AG08395 (cell line): Measurements from ENCODE around the gene CYP39A1.

Experiments
- DNase-seq: peaks from one replicate; pipeline ENCODE4 v3.0.0; 2012; ENCODE audit warnings: mixed read lengths, low spot score

Gene CYP39A1

DNA sequence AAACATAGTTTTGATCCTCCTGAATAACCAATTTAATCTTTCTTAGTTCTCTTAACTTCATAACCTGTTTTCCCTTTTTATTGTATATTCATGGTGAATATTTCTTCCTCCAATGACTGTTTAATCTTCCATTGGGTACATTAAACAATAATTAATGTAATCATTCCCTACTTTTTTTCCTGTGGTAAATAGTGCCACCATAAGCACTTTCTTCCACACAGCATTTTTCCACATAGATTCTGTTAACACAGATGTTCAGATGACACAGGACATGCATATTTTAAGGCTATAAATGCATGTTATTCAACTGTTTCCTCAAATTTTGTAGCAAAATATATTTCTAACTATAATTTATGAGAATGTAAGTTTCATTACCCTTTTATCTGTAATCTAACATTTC lies 61.9 kb downstream of the CYP39A1 start:
- DNase-seq = no peak

DNA sequence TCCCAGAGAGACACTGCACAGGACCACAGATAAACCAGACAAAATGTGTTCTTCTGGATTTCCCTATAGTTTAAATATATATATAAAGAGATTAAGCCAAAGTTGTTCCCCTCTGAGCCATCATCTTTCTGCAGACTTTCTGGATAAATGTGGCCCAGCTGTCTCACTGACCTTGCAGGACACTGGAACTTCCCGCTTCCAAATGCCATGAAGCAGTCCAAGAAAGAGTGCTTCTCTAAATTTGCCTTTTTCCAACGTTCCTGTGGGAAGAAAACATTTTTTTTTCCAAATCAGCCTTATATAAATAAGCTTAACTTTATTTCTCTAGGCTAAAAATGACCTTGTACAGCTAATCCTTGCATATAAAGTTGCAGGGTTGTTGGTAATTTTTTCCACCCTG lies 65.7 kb downstream of the CYP39A1 start:
- DNase-seq = no peak

DNA sequence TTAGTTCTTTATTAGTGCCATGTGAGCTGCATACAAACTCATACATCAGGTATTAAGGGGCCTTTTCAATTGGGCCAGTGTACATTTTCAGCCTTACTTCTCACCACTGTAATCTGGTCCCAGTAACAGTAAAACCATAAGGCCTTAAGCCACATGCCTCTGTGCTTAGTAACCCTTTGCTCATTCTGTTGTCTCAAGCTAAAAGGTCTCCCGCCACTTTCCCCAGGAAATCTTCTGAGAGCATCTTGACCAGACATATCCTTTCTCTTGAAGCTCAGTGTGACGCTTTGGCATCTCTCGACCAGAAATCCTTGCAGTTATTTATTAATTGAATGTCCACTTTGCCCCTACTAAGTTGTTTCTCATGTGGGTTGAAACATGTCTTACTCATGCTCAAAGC lies 68.0 kb downstream of the CYP39A1 start:
- DNase-seq = no peak

DNA sequence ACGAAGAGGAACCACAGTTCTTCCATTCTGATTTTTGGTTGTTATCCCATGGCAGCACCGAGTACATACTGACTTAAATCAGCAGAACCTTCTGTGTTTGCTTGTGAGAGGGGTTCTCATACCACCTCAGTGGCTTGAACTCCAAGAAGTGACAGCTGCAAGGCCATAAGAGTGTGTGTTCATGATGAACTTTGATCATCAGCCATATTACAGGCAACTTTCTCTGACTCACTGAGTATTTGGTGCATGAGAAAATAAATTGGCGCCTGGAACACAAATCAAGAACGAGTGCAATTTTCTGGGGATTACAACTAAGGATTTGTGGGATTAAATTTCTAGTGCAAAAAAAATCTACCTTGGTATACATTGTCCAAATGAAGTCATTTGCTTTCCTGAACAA lies 68.9 kb downstream of the CYP39A1 start:
- DNase-seq = no peak

DNA sequence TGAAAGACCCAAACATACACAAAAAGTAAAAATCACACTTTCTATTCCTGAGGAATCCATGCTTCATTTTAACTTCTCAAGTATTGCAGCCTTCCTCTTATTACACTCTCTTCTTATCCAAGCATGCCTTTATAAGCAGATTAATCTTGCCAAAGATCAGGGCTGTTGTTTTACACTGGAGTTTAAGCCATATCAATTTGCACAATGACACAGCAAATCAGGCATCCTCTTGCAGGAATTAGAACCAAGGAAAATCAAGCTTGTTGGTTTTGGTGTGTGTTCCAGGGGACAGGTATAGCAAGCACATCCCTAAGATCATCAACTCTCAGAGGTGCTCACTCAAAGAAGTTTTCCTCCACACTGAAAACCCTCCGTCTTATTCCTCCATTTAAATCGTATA lies 69.5 kb downstream of the CYP39A1 start:
- no peak for DNase-seq

DNA sequence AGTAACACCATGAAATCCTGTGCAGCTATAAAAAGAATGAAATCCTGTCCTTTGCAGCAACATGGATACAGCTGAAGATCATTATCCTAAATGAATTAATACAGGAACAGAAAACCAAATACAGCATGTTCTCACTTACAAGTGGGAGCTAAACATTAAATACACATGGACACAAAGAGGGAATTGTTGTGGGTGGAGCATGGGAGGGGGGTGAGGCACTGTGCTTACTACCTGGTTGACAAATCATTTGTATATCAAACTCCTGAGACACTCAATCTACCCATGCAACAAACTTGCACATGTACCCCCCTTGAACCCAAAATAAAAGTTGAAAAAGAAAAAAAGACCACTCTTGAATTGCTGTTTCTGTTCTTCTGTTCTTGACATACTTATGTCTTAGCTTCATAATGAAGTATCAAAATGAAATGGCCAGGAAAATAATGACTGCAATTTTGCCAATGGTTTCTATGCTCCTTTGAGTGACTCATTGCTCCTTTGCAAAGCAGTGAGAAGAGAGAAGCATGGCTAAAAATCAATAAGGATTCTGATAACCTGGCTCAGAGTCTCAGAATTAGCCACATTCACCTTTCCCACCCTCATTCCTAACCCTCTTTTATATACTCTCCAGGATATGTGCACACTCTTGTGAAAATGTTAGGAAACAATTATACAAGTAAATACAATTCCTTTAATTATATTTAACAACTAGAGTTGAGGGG lies 71.0 kb downstream of the CYP39A1 start:
- no peak for DNase-seq

DNA sequence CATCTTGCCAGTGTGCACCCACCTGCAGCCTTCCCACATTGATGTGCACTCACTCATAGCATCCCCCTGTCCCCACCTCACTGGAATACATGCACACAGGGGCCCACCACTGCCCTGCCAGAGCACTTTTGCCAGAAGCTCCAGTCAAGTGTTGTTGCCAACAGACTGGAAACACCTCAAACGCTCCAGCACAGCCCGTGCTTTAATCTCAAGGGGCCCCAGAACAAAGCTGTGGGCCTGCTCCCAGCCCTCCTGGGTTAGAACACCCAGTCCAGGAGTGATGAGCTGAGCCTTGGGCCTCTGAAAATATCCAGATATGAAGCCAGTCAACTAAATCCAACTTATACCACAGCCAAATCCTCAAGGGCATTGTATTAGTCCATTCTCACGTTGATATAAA lies 77.1 kb downstream of the CYP39A1 start:
- no peak for DNase-seq

DNA sequence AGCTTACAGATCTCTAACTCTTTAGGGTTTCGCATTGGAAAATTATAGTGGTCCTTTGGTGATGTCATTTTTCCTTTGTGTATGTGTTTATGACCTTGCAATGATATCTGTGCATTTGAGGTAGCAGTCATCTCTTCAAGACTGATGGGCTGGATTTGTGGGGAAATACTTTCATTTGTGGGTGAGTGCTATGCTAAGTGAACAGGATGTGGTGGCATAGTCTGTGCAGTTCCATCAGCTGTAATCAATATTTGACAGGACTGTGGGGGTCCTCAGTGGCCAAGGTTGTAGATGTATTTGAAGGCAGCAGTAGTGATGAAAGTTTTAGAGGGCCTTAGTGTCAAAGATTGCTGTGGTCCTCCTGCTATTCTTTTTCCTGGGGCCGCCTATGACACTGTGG lies 79.5 kb downstream of the CYP39A1 start:
- DNase-seq = no peak

DNA sequence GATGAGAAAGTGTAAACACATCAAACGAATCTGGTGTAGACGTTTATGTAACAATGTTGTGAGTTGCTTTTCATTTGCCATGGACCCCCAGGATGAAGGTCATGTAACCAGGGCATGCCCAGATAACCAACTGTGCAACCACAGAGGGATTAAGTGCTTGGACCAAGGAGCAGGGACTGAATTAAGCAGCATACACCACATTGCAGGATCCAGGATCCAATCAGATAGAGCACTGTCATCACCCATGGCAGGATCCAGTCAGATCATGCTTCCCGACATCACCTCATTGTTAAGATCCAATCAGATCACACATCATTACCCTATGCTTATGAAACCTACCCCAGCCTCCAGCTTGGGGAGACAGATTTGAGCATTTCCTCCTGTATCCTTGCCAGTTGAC lies 87.1 kb downstream of the CYP39A1 start:
- DNase-seq = no peak

DNA sequence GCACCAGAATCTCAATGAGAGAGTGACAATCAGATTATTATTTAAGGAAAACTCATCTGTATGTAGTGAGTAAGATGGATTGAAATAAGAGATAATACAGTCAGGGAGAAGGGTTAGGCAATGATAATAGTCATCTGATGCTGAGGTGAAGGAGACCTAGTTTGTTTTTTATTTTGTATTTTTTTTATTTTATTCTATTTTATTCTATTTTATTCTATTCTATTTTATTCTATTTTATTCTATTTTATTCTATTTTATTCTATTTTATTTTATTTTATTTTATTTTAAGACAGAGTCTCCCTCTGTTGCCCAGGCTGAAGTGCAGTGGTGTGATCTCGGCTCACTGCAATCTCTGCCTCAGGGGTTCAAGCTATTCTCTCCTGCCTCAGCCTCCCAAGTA lies 88.7 kb downstream of the CYP39A1 start:
- DNase-seq = no peak

DNA sequence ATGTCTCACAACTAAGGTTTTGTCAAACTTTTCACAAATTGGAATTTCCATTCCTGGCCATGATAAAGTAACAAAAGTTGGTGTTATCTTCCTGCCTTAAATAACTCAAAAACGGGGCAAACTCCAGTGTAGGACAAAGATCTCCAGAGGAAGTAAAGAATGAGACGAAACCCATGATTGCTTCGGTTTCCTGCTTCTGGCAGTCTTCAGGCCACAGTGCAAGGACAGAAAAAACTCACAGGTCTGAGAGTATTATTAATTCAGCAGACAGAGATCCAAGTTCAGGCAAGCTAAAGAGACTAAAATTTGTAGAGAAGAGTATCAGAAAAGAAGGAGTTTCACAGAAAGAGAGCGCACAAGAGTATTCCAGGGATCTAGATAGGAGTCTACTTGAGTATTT lies 96.6 kb downstream of the CYP39A1 start:
- DNase-seq = no peak

DNA sequence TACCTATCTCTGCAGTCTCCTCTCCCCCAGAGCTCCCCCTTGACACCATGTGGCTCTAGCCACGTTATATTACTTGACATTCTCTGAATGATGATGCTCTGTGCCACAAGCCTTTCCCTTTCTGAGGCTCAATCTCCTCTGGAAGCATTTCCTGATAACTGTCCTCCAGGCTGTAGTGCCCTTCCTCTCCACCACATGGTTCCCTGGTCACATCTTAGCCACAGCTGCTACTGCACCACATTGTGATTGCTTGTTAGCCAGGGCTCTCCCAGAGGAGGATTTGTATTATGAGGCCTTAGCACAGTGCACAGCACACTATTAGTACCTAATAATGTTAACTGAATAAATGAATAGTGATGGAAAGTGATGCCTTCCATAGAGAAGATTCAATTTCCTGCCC lies 97.5 kb downstream of the CYP39A1 start:
- DNase-seq = no peak

DNA sequence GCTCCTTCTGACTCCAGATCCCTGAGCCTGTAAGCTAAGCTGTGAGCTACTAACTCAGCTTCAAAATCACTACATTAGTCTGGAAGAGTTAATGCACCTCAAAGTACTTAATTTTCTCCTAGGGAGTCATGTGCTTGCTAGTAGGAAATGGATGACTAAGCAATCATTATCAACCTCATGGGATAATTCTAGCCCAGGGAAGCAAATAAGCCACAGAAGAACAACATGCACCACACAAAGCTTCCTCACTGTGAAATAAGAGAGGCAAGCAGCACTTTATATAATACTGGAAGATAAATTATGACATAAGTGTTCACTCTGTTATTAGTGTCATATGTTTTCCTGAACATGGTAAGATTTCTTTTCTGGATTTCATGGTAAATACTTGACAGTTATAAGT lies 103.5 kb downstream of the CYP39A1 start:
- DNase-seq = no peak

DNA sequence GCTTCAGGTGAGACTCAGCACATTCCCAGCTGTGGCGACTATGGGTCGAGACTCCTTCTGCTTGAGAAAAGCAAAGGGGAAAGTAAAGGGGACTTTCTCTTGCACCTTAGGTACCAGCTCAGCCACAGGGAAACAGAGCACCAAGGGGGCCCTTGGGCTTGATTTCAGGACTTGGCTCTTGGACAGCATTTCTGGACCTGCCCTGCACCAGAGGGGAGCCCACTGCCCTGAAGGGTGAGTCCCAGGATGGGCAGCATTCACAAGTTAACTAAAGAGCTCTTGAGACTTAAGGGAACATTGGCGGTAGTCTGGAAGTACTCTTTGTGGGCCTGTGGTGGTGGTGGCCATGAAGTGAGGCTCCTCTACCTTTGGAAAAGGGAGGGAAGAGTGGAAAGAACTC lies 111.1 kb downstream of the CYP39A1 start:
- no peak for DNase-seq

DNA sequence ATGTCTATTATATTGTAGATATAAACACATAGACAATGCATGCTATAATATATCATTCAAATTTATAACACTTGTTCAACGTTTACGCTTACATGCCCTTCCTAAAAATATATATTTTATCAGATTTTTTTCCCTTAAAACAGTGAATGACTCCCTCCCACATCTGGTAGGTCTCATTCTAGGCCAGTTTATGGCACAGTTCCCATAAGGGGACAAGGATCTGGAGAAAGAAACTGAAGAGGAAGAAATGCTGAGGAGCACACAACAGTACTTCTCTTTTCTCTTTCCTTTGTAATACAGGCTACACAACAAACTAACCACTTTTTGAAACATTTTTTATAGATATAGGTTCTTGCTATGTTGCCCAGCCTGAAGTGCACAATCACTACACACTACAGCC lies 112.8 kb downstream of the CYP39A1 start:
- DNase-seq = no peak

DNA sequence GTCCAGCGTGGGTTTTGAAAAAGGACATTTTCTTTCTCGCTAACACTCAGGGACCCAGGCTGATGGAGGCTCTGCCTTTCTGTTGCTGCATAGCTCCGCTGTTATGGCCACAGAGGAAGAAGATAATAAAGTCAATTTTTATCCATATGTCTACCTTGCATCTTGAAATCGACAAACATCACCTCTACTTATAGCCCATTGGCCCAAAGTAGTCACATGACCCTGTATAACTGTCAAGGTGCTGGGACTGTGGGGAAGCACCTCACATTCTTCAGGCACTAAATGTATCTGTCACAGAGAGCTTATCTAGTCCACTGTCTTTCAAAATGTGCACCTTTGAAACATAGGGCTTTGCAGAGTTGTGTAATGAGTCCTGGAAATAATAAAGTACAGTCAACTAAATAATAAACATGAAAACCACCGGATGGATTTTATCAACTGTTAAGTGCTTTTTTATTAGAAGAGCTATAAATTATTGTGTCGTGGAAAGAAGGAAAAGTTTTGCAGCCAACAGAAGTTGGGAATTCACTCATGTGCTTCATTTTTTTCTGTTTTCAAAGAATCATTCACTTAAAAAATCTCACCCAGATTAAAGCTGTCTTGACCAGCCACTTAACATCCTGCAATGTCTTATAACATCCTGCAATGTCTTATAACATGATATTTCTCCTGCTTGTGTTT lies 113.7 kb downstream of the CYP39A1 start:
- DNase-seq = no peak

DNA sequence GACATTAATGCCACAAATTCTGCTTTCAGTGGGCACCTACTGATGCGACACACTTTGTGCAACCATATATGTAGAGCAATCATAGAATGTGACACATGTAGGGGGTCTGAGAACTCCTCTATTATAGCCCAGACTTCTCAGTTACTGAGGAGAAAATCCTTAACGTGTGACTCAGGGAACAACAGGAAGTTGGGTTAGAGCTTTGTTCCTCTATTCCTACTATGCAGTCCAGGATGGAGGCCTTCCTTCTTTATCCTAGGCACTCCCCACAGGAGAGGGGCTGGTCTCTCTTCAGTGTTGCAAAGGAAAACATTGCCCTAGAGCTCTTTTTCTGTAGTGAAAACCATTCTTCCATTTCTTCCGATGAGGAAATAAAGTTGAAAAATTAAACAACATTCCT lies 121.7 kb downstream of the CYP39A1 start:
- DNase-seq = no peak

DNA sequence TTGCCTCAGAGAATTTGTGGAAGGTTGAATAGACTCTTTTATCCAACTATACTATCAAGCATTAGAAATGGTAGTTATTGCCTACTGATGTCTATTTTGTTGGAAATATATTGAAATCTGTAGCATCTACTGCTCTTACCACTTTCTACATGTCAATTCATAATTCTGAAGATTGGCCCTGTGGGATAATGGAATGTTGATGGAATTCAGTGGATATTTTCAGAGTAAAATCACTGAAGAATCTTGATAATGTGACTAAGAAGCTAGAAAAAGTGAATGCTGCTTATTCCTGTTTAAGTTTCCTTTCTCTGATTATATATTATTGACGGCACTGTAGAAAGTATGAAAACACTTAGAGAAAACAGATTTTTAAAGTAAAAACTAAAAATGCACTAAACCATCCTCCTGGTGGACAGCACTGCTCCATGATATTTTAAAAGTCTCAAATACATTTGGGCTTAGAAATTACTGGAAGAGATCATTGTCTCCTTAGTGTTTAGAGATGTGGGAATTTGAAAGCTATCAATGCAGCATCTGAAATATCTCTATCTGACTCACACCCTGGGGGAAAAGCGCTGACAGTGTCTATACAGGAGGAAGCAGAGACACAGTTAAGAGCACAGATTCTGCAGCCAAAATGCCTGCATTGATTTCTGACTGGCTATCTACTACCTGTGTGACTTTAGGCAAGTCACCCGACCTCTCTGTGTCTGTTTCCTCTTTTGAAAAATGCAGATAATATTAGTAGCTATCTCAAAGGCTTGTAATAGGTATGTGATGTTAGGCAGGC lies 123.5 kb downstream of the CYP39A1 start:
- no peak for DNase-seq

DNA sequence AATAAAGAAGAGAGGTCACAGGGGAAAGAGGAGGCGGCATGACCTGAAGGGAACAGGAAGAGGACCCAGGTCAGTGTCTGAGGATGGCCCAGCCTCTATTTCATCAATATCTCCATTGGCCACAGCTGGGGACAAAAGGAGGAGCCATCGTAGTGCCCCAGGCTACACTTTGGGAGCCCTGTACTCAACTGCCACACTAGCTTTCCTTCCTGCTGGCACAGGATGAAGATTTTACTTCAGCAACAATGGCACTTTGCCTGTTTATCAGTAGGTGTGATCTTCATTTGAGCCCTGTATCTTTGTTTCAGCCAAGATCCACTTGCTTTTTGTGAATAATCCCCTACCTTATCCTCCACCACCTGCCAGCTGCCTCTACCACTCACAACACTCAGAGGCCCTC lies 126.0 kb downstream of the CYP39A1 start:
- DNase-seq = no peak

DNA sequence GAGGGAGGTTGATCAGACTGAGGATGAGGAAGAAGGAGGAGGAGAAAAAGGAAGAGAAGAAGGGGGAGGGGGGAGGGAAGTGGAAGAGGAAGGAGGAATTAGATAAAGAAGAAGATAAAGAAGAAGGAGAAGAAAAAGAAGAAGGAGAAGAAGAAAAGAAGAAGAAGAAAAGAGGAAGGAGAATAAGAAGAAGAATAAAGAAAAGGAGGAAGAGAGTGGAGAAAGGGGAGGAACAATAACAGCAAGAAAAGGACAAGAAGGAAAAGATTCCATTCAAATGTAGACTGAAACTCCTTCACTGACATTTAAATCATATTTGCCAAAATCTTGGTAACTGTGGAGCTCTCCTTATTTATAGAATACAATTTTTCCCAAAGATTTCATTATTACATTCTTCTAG lies 127.0 kb downstream of the CYP39A1 start:
- DNase-seq = no peak

DNA sequence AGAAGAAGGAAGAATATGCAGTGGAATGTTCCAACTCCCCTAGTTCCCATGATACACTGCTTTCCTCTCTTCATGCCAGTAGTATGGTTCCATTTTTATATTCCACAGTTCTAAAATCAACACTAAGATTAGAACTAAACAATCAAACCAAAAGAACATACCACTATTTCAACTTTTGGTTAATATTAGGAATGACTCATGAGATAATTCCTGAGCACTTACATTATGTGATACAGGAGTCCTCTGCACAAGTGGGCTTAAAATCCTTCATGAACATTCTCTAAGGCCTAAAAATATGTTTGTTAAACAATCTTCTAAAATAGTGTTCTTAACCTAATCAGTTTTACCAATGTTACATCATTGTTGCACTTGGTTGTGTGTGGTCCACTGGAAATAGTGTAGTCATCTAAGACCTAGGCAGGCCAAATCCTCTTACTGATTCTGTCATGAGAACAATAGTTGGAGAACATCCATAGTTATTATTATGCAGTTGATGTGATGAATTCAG lies 131.1 kb downstream of the CYP39A1 start:
- no peak for DNase-seq

DNA sequence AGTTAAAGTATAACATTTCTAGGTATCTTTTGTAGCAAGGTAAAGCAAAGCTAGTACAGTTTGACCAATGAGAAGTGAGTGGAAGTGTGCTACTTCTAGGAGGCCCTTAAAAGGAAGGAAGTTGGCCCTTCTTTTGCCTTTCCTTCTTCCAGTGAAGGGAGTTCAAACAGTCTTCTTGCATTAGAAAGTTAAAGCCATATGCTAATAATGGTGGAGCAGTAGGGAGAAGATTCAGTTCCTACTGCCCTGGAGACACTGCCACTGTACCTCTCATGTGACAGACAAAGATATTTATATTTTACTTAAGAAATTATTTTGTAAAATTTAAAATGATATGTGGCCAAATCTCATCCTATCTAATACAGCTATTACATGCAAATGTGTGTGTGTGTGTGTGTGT lies 135.4 kb downstream of the CYP39A1 start:
- DNase-seq = no peak

DNA sequence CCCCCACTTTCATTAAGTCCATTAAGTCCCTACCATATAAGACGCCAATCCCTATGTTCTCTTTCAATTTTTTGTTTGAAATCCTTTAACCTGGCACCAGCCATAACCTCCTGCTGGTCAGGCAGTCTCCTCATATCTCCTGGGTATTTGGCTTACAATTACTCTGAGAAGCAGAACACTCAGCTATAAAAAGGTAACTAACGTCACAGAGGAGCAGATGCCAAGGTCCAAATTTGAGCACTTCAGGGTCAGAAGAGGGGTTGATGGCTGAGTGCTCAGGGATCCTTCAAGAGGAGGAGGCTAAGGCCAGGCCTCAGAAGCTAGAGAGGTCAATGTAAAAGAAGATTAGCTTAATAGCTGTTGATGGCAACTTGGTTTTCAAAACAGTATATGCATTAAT lies 139.1 kb downstream of the CYP39A1 start:
- no peak for DNase-seq
